ENCODE measurements around the gene ARHGAP26.
A peak's percentile ranks its signal among the peaks of the same experiment; 100 is the strongest.

Gene ARHGAP26

GRCh38 chr5:143006501-143006900 is 236.3 kb downstream of the ARHGAP26 start:
- no peak for TF ChIP-seq CTCF (IDR thresholded peaks at IDR 0.05; ENCODE audit: low read length, missing control alignments)
- no peak overlapping the region for H3K4me3 ChIP-seq (replicated peaks; ENCODE audit: low read depth, low read length)
- DNase-seq (ENCODE audit: low read depth) = no peak

DNA sequence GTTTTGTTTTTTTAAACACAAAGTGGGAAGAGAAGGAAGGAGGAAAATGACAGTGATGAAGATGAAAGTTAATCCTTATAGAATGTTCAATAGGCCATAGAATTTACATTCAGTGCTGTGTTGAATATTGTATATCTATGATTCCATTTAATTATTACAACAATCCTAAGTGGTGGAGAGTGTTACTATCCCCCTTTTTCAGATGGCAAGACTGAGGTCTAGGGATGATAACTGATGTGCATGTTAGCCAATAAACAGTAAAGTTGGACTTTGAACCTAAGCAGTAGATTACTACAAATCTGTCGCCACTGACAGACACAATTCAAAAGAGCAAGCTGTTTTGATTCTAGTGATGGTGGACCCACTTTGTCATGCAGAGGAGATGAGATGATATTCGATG is 237.9 kb downstream of the ARHGAP26 start:
- TF ChIP-seq CTCF (IDR thresholded peaks at IDR 0.05; ENCODE audit: low read length, missing control alignments) = no peak
- no peak overlapping the region for H3K4me3 ChIP-seq (replicated peaks; ENCODE audit: low read depth, low read length)
- DNase-seq (ENCODE audit: low read depth) = no peak

GRCh38 chr5:143008809-143009521 is 238.8 kb downstream of the ARHGAP26 start:
- TF ChIP-seq CTCF (IDR thresholded peaks at IDR 0.05; ENCODE audit: low read length, missing control alignments) = no peak
- no peak overlapping the region for H3K4me3 ChIP-seq (replicated peaks; ENCODE audit: low read depth, low read length)

GRCh38 chr5:143010351-143010750 is 240.2 kb downstream of the ARHGAP26 start:
- no peak for TF ChIP-seq CTCF (IDR thresholded peaks at IDR 0.05; ENCODE audit: low read length, missing control alignments)
- H3K4me3 ChIP-seq (replicated peaks; ENCODE audit: low read depth, low read length) = no peak overlapping the region
- DNase-seq (ENCODE audit: low read depth) = no peak

More at GRCh38 chr5:143008809-143009521, 238.8 kb downstream of the ARHGAP26 start:
- peak; percentile 93 for DNase-seq (ENCODE audit: low read depth)

DNA sequence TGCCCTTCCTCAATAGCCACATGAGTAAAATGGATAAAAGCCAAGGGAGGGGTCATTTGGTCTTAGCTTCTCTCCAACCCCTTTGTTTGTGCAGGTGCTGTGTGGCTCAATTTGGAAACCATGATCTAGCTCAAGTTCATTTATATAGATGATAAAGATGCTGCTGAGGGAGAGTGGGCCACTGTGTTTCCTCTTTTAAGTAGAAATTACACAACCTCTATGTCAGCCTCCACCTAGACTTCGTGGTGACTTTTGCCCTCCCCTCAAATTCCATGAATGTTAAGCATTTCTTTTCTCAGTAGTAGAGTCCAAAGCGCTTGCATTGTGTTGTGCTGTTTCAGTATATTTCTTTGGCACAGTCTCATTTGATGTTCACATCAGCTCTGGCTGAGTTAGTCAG is 241.4 kb downstream of the ARHGAP26 start:
- DNase-seq (ENCODE audit: low read depth) = peak; percentile 77

GRCh38 chr5:143013176-143013891 is 243.2 kb downstream of the ARHGAP26 start:
- no peak for DNase-seq (ENCODE audit: low read depth)
- no peak overlapping the region for H3K4me3 ChIP-seq (replicated peaks; ENCODE audit: low read depth, low read length)
- no peak for TF ChIP-seq CTCF (IDR thresholded peaks at IDR 0.05; ENCODE audit: low read length, missing control alignments)

More for the DNA sequence above, 241.4 kb downstream of the ARHGAP26 start:
- no peak overlapping the region for H3K4me3 ChIP-seq (replicated peaks; ENCODE audit: low read depth, low read length)
- TF ChIP-seq CTCF (IDR thresholded peaks at IDR 0.05; ENCODE audit: low read length, missing control alignments) = no peak

All from fibroblast of pulmonary artery (primary cell).